Measurements from ENCODE around the gene SUGCT.

The SUGCT gene

DNA sequence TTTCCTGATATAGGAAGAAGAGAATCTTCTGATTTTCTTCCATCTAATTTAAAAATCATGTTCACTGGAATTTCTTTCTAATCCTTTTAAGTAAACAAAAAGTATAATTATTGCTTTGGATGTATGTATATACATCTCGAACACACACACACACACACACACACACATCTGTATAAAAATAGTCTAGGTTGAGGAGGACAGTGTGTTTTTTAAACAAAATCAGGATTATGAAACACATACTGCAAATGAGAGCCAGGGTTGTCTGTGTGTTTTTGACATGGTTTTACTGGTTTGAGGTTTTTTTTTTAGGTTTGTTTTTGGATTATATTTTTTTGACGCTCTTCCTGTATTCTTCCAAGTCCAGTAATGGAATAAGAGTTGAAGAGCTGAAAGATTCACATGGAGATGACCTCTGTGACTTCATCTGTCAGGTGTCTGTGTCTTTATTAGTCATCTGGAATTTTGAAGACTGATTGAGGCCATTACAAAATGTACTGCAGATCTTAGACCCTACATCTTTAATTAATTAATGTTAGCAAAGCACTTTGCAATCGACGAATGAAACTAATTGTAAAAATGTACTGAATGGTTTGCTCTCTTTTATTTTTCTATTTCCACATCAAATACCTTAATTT, 237.1 kb downstream of the SUGCT start:
- Histone ChIP-seq H3K4me1 (ENCODE audit: control insufficient read depth, insufficient read depth, low read length) (no peaks in the 10 kb centered on the region), H3K36me3 (ENCODE audit: control insufficient read depth in 2 of 2, insufficient read depth in 1 of 2, low read length in 2 of 2) (no peaks in the 10 kb centered on the region), H3K9me3 (ENCODE audit: control insufficient read depth, insufficient read depth, low read depth, low read length) (no peaks in the 10 kb centered on the region), H3K27ac (ENCODE audit: extremely low read depth, low read depth, low read length) (no peak overlapping the region), H3K4me3 (ENCODE audit: low read depth, low read length) (no peak overlapping the region)
- TF ChIP-seq ZNF654 (tag by site-specific recombination; IDR thresholded peaks at IDR 0.05; ENCODE audit: low read depth) (no peak), ZNF302 (tag by site-specific recombination; IDR thresholded peaks at IDR 0.05; ENCODE audit: low read depth) (no peak), ZNF610 (tag by site-specific recombination; IDR thresholded peaks at IDR 0.05; ENCODE audit: borderline replicate concordance) (no peak), ZNF221 (tag by site-specific recombination; IDR thresholded peaks at IDR 0.05; ENCODE audit: borderline replicate concordance) (no peak), ZNF571 (tag by site-specific recombination; IDR thresholded peaks at IDR 0.05) (no peak), GLIS1 (tag by site-specific recombination; IDR thresholded peaks at IDR 0.05) (no peak), ZNF830 (tag by site-specific recombination; IDR thresholded peaks at IDR 0.05; ENCODE audit: low read depth) (no peak), OVOL3 (tag by site-specific recombination; IDR thresholded peaks at IDR 0.05) (no peak), ZNF658 (tag by site-specific recombination; IDR thresholded peaks at IDR 0.05) (no peak)
- TF ChIP-seq, protein P1, sequence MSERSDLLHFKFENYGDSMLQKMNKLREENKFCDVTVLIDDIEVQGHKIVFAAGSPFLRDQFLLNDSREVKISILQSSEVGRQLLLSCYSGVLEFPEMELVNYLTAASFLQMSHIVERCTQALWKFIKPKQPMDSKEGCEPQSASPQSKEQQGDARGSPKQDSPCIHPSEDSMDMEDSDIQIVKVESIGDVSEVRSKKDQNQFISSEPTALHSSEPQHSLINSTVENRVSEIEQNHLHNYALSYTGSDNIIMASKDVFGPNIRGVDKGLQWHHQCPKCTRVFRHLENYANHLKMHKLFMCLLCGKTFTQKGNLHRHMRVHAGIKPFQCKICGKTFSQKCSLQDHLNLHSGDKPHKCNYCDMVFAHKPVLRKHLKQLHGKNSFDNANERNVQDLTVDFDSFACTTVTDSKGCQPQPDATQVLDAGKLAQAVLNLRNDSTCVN (tag by site-specific recombination; optimal IDR thresholded peaks at IDR 0.05) = no peak
- ChIA-PET POLR2A (no interaction called here), CTCF (no interaction called here)

DNA sequence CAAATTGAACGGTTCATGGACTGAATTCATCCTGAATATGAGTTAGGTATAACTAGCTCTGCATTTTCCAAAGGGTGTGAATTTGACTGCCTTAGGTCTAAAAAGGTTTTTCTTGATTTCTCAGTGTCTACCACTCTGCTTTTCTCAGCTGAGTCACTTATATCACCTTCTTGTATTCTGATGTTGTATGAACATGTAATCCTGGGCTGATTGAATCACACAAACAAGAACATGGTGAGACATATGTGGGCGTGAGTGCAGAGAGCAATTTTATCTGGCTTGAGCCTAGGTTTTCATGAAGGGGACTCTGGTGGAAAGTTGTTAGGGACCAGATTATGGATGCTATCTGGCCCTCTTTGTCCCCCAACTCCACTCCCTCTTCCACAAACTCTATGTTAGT, 239.8 kb downstream of the SUGCT start:
- ChIA-PET POLR2A (no interaction called here), CTCF (no interaction called here)
- Histone ChIP-seq H3K4me3 (ENCODE audit: low read depth, low read length) (no peak overlapping the region), H3K27ac (ENCODE audit: extremely low read depth, low read depth, low read length) (no peak overlapping the region), H3K36me3 (ENCODE audit: control insufficient read depth in 2 of 2, insufficient read depth in 1 of 2, low read length in 2 of 2) (no peaks in the 10 kb centered on the region), H3K9me3 (ENCODE audit: control insufficient read depth, insufficient read depth, low read depth, low read length) (no peaks in the 10 kb centered on the region), H3K4me1 (ENCODE audit: control insufficient read depth, insufficient read depth, low read length) (no peaks in the 10 kb centered on the region)
- TF ChIP-seq, protein P2, sequence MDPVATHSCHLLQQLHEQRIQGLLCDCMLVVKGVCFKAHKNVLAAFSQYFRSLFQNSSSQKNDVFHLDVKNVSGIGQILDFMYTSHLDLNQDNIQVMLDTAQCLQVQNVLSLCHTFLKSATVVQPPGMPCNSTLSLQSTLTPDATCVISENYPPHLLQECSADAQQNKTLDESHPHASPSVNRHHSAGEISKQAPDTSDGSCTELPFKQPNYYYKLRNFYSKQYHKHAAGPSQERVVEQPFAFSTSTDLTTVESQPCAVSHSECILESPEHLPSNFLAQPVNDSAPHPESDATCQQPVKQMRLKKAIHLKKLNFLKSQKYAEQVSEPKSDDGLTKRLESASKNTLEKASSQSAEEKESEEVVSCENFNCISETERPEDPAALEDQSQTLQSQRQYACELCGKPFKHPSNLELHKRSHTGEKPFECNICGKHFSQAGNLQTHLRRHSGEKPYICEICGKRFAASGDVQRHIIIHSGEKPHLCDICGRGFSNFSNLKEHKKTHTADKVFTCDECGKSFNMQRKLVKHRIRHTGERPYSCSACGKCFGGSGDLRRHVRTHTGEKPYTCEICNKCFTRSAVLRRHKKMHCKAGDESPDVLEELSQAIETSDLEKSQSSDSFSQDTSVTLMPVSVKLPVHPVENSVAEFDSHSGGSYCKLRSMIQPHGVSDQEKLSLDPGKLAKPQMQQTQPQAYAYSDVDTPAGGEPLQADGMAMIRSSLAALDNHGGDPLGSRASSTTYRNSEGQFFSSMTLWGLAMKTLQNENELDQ (tag by site-specific recombination; IDR thresholded peaks at IDR 0.05; ENCODE audit: low read depth) = no peak
- TF ChIP-seq ZNF221 (tag by site-specific recombination; IDR thresholded peaks at IDR 0.05; ENCODE audit: borderline replicate concordance) (no peak), ZEB2 (tag by site-specific recombination; IDR thresholded peaks at IDR 0.05) (no peak), OSR2 (tag by site-specific recombination; IDR thresholded peaks at IDR 0.05) (no peak), IKZF3 (tag by site-specific recombination; IDR thresholded peaks at IDR 0.05) (no peak), ZNF239 (tag by site-specific recombination; IDR thresholded peaks at IDR 0.05) (no peak), KLF16 (tag by site-specific recombination; IDR thresholded peaks at IDR 0.05) (no peak)

DNA sequence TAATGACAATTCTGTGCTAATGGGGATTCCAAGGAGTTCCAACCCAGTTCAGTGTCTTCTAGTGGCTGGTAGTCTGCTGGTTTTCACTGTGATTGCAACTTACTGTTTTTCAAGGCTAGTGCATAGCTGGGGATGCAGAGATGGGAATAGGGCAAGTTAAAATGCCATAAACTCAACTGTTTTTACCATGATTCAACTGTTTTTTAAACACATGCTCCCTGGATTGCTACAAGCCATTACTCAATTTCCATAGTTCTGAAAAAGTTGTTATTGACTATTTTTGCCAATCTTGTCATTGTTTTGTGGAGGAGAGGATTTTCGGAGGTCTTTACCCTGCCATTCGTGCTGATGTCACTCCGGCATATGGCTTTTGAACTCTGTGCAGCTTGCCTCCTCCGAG, 245.3 kb downstream of the SUGCT start:
- Histone ChIP-seq H3K9me3 (ENCODE audit: control insufficient read depth, insufficient read depth, low read depth, low read length) (no peaks in the 10 kb centered on the region), H3K4me3 (ENCODE audit: low read depth, low read length) (no peak overlapping the region), H3K27ac (ENCODE audit: extremely low read depth, low read depth, low read length) (no peak overlapping the region), H3K36me3 (ENCODE audit: control insufficient read depth in 2 of 2, insufficient read depth in 1 of 2, low read length in 2 of 2) (no peaks in the 10 kb centered on the region), H3K4me1 (ENCODE audit: control insufficient read depth, insufficient read depth, low read length) (no peaks in the 10 kb centered on the region)
- POLR2A ChIA-PET = no interaction called here
- CTCF ChIA-PET = interaction anchor here (0.7 kb wide), 1 partner anchor 407 kb away, joined by 3 read pairs; no protein-coding TSS in a partner anchor
- TF ChIP-seq ZNF16 (tag by site-specific recombination; IDR thresholded peaks at IDR 0.05; ENCODE audit: low read depth) = no peak
- TF ChIP-seq ZNF394 (tag by site-specific recombination; IDR thresholded peaks at IDR 0.05; ENCODE audit: borderline replicate concordance) = no peak
- no peak for TF ChIP-seq ZBTB48 (tag by site-specific recombination; IDR thresholded peaks at IDR 0.05)
- no peak for TF ChIP-seq ZNF248 (tag by site-specific recombination; IDR thresholded peaks at IDR 0.05)
- TF ChIP-seq ZNF138 (tag by site-specific recombination; IDR thresholded peaks at IDR 0.05; ENCODE audit: borderline replicate concordance) = no peak
- TF ChIP-seq ZNF391 (tag by site-specific recombination; IDR thresholded peaks at IDR 0.05; ENCODE audit: borderline replicate concordance, low read depth) = no peak
- TF ChIP-seq ZSCAN16 (tag by site-specific recombination; IDR thresholded peaks at IDR 0.05) = no peak
- no peak for TF ChIP-seq ZNF549 (tag by site-specific recombination; IDR thresholded peaks at IDR 0.05)
- no peak for TF ChIP-seq ZBTB8A (tag by site-specific recombination; IDR thresholded peaks at IDR 0.05)
- TF ChIP-seq ZNF335 (tag by site-specific recombination; conservative IDR thresholded peaks at IDR 0.05) = no peak
- no peak for TF ChIP-seq ZNF280C (tag by site-specific recombination; IDR thresholded peaks at IDR 0.05)
- no peak for TF ChIP-seq ZNF747 (tag by site-specific recombination; IDR thresholded peaks at IDR 0.05)

Data from HEK293 (cell line).